ENCODE results near the gene EBF3.

DNA sequence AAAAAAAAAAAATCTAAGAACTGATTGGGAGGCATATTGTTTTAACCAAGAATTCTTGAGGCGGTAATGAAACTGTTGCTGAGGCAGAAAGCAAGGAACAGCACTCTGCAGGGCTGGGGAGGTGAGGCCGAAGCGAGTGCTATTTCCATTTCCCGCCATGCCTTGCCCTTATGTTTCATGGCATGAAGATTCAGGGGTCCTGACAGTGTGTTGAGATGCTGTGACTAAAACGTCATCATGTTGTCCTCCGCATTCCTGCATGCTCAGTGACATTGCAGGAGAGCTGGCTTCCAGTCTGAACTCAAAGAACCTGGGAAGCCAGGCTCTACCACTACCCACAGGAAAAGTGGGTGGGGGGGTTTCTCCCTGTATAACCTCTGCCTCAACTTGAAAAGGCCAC, 85.2 kb downstream of the EBF3 start:
- TF ChIP-seq, protein P1, sequence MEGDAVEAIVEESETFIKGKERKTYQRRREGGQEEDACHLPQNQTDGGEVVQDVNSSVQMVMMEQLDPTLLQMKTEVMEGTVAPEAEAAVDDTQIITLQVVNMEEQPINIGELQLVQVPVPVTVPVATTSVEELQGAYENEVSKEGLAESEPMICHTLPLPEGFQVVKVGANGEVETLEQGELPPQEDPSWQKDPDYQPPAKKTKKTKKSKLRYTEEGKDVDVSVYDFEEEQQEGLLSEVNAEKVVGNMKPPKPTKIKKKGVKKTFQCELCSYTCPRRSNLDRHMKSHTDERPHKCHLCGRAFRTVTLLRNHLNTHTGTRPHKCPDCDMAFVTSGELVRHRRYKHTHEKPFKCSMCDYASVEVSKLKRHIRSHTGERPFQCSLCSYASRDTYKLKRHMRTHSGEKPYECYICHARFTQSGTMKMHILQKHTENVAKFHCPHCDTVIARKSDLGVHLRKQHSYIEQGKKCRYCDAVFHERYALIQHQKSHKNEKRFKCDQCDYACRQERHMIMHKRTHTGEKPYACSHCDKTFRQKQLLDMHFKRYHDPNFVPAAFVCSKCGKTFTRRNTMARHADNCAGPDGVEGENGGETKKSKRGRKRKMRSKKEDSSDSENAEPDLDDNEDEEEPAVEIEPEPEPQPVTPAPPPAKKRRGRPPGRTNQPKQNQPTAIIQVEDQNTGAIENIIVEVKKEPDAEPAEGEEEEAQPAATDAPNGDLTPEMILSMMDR (conservative IDR thresholded peaks at IDR 0.05; ENCODE audit: low read depth in 2 of 2), result no peak
- TF ChIP-seq EZH2 (IDR thresholded peaks at IDR 0.05; ENCODE audit: low read depth, unreplicated experiment) (no peak), POLR2AphosphoS5 (IDR thresholded peaks at IDR 0.05; ENCODE audit: low read depth) (no peak), ZNF114 (CRISPR knock-in tag; IDR thresholded peaks at IDR 0.05) (no peak), CREB1 (CRISPR knock-in tag; IDR thresholded peaks at IDR 0.05; ENCODE audit: low read depth) (no peak), EZH2phosphoT487 (IDR thresholded peaks at IDR 0.05; ENCODE audit: unreplicated experiment) (no peak), NANOG (IDR thresholded peaks at IDR 0.05; ENCODE audit: borderline replicate concordance) (no peak), ZNF331 (CRISPR knock-in tag; IDR thresholded peaks at IDR 0.05; ENCODE audit: low read depth) (no peak), STAT1 (IDR thresholded peaks at IDR 0.05; ENCODE audit: unreplicated experiment) (no peak), JUNB (IDR thresholded peaks at IDR 0.05; ENCODE audit: unreplicated experiment) (no peak)
- TF ChIP-seq, protein P2, sequence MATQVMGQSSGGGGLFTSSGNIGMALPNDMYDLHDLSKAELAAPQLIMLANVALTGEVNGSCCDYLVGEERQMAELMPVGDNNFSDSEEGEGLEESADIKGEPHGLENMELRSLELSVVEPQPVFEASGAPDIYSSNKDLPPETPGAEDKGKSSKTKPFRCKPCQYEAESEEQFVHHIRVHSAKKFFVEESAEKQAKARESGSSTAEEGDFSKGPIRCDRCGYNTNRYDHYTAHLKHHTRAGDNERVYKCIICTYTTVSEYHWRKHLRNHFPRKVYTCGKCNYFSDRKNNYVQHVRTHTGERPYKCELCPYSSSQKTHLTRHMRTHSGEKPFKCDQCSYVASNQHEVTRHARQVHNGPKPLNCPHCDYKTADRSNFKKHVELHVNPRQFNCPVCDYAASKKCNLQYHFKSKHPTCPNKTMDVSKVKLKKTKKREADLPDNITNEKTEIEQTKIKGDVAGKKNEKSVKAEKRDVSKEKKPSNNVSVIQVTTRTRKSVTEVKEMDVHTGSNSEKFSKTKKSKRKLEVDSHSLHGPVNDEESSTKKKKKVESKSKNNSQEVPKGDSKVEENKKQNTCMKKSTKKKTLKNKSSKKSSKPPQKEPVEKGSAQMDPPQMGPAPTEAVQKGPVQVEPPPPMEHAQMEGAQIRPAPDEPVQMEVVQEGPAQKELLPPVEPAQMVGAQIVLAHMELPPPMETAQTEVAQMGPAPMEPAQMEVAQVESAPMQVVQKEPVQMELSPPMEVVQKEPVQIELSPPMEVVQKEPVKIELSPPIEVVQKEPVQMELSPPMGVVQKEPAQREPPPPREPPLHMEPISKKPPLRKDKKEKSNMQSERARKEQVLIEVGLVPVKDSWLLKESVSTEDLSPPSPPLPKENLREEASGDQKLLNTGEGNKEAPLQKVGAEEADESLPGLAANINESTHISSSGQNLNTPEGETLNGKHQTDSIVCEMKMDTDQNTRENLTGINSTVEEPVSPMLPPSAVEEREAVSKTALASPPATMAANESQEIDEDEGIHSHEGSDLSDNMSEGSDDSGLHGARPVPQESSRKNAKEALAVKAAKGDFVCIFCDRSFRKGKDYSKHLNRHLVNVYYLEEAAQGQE (IDR thresholded peaks at IDR 0.05; ENCODE audit: unreplicated experiment), result no peak
- TF ChIP-seq, protein P3, sequence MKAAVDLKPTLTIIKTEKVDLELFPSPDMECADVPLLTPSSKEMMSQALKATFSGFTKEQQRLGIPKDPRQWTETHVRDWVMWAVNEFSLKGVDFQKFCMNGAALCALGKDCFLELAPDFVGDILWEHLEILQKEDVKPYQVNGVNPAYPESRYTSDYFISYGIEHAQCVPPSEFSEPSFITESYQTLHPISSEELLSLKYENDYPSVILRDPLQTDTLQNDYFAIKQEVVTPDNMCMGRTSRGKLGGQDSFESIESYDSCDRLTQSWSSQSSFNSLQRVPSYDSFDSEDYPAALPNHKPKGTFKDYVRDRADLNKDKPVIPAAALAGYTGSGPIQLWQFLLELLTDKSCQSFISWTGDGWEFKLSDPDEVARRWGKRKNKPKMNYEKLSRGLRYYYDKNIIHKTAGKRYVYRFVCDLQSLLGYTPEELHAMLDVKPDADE (IDR thresholded peaks at IDR 0.05), result no peak
